Ascending aorta (tissue), 2 donors: Measurements from ENCODE around the gene LIN28A. TPM values are rescaled to one million over a fixed set of nuclear protein-coding genes. Genes with fewer than 3 reads are reported as not detected.

ENCODE experiments used
- DNase-seq, 2 donors: peaks; one replicate each; pipeline ENCODE4 v3.0.0-alpha.2; 2019; ENCODE audit warnings: low spot score in 2 of 2
- H3K27ac ChIP-seq, 2 donors: fragments of 200-600 bp; sonication (generic); one replicate each; pipeline ENCODE4 v1.5.1; 2016 to 2017; ENCODE audit warnings: mild to moderate bottlenecking in 1 of 2
- H3K27me3 ChIP-seq: fragments of 200-600 bp; sonication (generic); one replicate; pipeline ENCODE4 v1.5.1; 2017
- H3K36me3 ChIP-seq, 2 donors: fragments of 200-600 bp; sonication (generic); one replicate each; pipeline ENCODE4 v1.5.1; 2016
- H3K4me1 ChIP-seq, 2 donors: fragments of 200-600 bp; sonication (generic); one replicate each; pipeline ENCODE4 v1.5.1; 2016 to 2017; ENCODE audit warnings: mild to moderate bottlenecking in 1 of 2
- H3K4me3 ChIP-seq, 2 donors: fragments of 200-600 bp; sonication (generic); one replicate each; pipeline ENCODE4 v1.5.1; 2016 to 2017; ENCODE audit warnings: mild to moderate bottlenecking in 1 of 2
- H3K9me3 ChIP-seq, 2 donors: fragments of 200-600 bp; sonication (generic); one replicate each; pipeline ENCODE4 v1.5.1; 2016
- intact Hi-C: fragments of 100-400 bp; cut with DNase I; formaldehyde crosslinking; loops from one replicate; pipeline ENCODE4 v1.15.1; 2023
- total RNA-seq: library from RNA; depleted of rRNA; stranded (reverse); fragments of >200 nt; gene quantifications from one replicate; pipeline ENCODE4 v1.1.0, GENCODE V29; 2016
- TF ChIP-seq, protein P1 (sequence below), 3 experiments: fragments of 200-600 bp in 2 of 3; fragments of 450-650 bp in 1 of 3; sonication (generic) in 2 of 3; IDR thresholded peaks; one replicate each; pipeline ENCODE4 v1.5.1; 2016 to 2019; ENCODE audit warnings: antibody characterized with exemption in 3 of 3, mild to moderate bottlenecking in 1 of 3, moderate library complexity in 1 of 3

Gene LIN28A
- total RNA-seq: not detected

GRCh38 chr1:26410706-26411623 lies at the start of gene LIN28A:
TSS of gene LIN28A (plus strand) at chr1:26410817. CDS start at chr1:26410892, 75 bp downstream.
- H3K27me3 ChIP-seq: peaks cover 21% of the 10 kb centered on the region
- intact Hi-C loops: no loop called here
- H3K9me3 ChIP-seq: no peaks in the 10 kb centered on the region
- H3K4me1 ChIP-seq: no peaks in the 10 kb centered on the region
- H3K36me3 ChIP-seq: no peaks in the 10 kb centered on the region
- H3K27ac ChIP-seq: no peak within 1 kb of the TSS
- no peak within 1 kb of the TSS for H3K4me3 ChIP-seq
- no peak for DNase-seq
- TF ChIP-seq, protein P1, sequence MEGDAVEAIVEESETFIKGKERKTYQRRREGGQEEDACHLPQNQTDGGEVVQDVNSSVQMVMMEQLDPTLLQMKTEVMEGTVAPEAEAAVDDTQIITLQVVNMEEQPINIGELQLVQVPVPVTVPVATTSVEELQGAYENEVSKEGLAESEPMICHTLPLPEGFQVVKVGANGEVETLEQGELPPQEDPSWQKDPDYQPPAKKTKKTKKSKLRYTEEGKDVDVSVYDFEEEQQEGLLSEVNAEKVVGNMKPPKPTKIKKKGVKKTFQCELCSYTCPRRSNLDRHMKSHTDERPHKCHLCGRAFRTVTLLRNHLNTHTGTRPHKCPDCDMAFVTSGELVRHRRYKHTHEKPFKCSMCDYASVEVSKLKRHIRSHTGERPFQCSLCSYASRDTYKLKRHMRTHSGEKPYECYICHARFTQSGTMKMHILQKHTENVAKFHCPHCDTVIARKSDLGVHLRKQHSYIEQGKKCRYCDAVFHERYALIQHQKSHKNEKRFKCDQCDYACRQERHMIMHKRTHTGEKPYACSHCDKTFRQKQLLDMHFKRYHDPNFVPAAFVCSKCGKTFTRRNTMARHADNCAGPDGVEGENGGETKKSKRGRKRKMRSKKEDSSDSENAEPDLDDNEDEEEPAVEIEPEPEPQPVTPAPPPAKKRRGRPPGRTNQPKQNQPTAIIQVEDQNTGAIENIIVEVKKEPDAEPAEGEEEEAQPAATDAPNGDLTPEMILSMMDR (IDR thresholded peaks at IDR 0.05): no peak

DNA sequence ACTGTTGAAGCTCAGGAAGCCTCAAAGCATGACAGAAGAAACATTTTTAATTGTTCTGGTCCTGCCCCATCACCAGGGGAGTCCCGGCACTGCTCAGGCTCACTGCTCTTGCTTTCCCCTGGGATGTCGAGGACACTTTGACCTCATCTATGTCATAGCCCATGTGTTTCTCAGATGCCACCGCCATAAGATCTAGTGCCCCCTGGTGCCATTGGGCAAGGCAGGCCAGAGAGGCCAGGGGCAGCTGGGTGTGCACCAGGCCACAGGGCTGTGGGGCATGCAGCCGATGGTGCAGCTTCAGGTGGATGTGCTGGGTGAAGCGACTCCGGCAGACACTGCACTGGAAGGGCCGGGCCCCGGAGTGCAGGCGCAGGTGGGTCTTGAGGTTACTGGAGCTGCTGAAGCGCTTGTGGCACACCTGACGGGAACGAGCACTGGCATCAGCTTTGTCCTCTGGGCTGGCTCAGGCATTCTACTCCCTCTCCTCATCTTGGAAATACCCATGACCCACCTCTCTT lies 49.0 kb upstream of the LIN28A start:
- Histone ChIP-seq H3K4me3 (no peak overlapping the region), H3K27ac (no peak overlapping the region), H3K36me3 (no peaks in the 10 kb centered on the region), H3K9me3 (no peaks in the 10 kb centered on the region), H3K27me3 (peaks cover 14% of the 10 kb centered on the region), H3K4me1 (no peaks in the 10 kb centered on the region)
- TF ChIP-seq, protein P1 (IDR thresholded peaks at IDR 0.05): no peak
- DNase-seq: no peak
- intact Hi-C loops: no loop called here

GRCh38 chr1:26362331-26362730 lies 48.3 kb upstream of the LIN28A start:
- Histone ChIP-seq H3K27ac (no peak overlapping the region), H3K9me3 (no peaks in the 10 kb centered on the region), H3K4me1 (no peaks in the 10 kb centered on the region), H3K27me3 (peaks cover 14% of the 10 kb centered on the region), H3K36me3 (no peaks in the 10 kb centered on the region), H3K4me3 (no peak overlapping the region)
- TF ChIP-seq, protein P1 (IDR thresholded peaks at IDR 0.05): no peak
- intact Hi-C loops: no loop called here
- no peak for DNase-seq

- peaks cover 14% of the 10 kb centered on the region for H3K27me3 ChIP-seq
- TF ChIP-seq, protein P1 (IDR thresholded peaks at IDR 0.05): peak; percentile 58 to 70 (median 62)
- intact Hi-C loops: no loop called here
- H3K4me1 ChIP-seq: no peaks in the 10 kb centered on the region
- H3K9me3 ChIP-seq: no peaks in the 10 kb centered on the region
- no peak overlapping the region for H3K27ac ChIP-seq
- no peak overlapping the region for H3K4me3 ChIP-seq
- DNase-seq: peak in 1 of 2 donors; percentile 80
- H3K36me3 ChIP-seq: no peaks in the 10 kb centered on the region
Observed at GRCh38 chr1:26363549-26364448, 46.8 kb upstream of the LIN28A start.

GRCh38 chr1:26364956-26365355 lies 45.7 kb upstream of the LIN28A start:
- intact Hi-C loops: no loop called here
- H3K4me1 ChIP-seq: no peaks in the 10 kb centered on the region
- H3K9me3 ChIP-seq: no peaks in the 10 kb centered on the region
- H3K36me3 ChIP-seq: no peaks in the 10 kb centered on the region
- peaks cover 12% of the 10 kb centered on the region for H3K27me3 ChIP-seq
- TF ChIP-seq, protein P1 (IDR thresholded peaks at IDR 0.05): no peak
- H3K4me3 ChIP-seq: no peak overlapping the region
- H3K27ac ChIP-seq: no peak overlapping the region
- no peak for DNase-seq
